Endothelial cell of umbilical vein (primary cell): ENCODE measurements around the gene FER. TPM values are rescaled to one million over a fixed set of nuclear protein-coding genes. Genes with fewer than 3 reads are reported as not detected.

Experiments
- BruUV-seq: library from RNA; stranded (reverse); fragments of 400-500 nt; replicated peaks from 2 replicates; lab custom pipeline; 2021; lab: Mats Ljungman, UMichigan
- CTCF ChIA-PET: fragments of 300-600, 350-600 bp; sonication (Branson Sonifier 250); formaldehyde crosslinking; loops from one replicate; lab custom pipeline; 2021; ENCODE audit warnings: antibody characterized with exemption, inconsistent platforms; lab: Charles Lee
- POLR2A ChIA-PET: fragments of 300-600, 350-600 bp; sonication (Branson Sonifier 250); formaldehyde crosslinking; loops from one replicate; lab custom pipeline; 2021; ENCODE audit warnings: antibody characterized with exemption, inconsistent platforms; lab: Charles Lee
- DNase-seq: peaks from one replicate; pipeline ENCODE4 v3.0.0-alpha.2; 2011; ENCODE audit warnings: low read depth, low spot score
- FAIRE-seq: peaks from 2 replicates; lab custom pipeline; 2011; peaks lifted over from hg19 to GRCh38; lab: Jason Lieb, UNC
- H2AFZ ChIP-seq: 2 replicates; pipeline ENCODE4 v1.6.0; 2012; ENCODE audit warnings: low read depth, low read length, control low read depth, inconsistent platforms
- H3K27ac ChIP-seq: 2 replicates; pipeline ENCODE4 v1.5.1; 2011; ENCODE audit warnings: low read depth, mild to moderate bottlenecking, control low read depth, low read length, moderate library complexity; ENCODE audit not compliant: insufficient read depth
- H3K27me3 ChIP-seq, 2 experiments: 2 replicates each; pipeline versions ENCODE4 v1.6.0 to v1.6.1; 2011; ENCODE audit warnings: low read length in 2 of 2, mixed read lengths in 1 of 2; ENCODE audit not compliant: control insufficient read depth in 2 of 2, insufficient read depth in 2 of 2
- H3K36me3 ChIP-seq, 2 experiments: 2 replicates in 1 of 2; 3 replicates in 1 of 2; pipeline ENCODE4 v1.5.1; 2011; ENCODE audit warnings: low read length in 2 of 2, mild to moderate bottlenecking in 1 of 2, moderate library complexity in 1 of 2; ENCODE audit not compliant: control insufficient read depth in 2 of 2, insufficient read depth in 2 of 2; ENCODE audit errors: extremely low read depth in 1 of 2
- H3K4me1 ChIP-seq: 3 replicates; pipeline ENCODE4 v1.5.1; 2011; ENCODE audit warnings: mild to moderate bottlenecking, low read length; ENCODE audit not compliant: control insufficient read depth, insufficient read depth; ENCODE audit errors: extremely low read depth
- H3K4me2 ChIP-seq: 2 replicates; pipeline ENCODE4 v1.6.1; 2011; ENCODE audit warnings: low read length, control low read depth, mixed read lengths; ENCODE audit not compliant: insufficient read depth
- H3K4me3 ChIP-seq, 3 experiments: fragments of 200-600 bp in 1 of 3; sonication (generic), shearing (Covaris generic) in 1 of 3; replicated peaks in 1 of 3; 2 replicates each; pipeline ENCODE4 v1.5.1; 2011 to 2016; ENCODE audit warnings: control low read depth in 3 of 3, low read length in 3 of 3, mild to moderate bottlenecking in 2 of 3, inconsistent platforms in 1 of 3, low read depth in 1 of 3, moderate library complexity in 1 of 3; ENCODE audit not compliant: insufficient read depth in 1 of 3
- H3K79me2 ChIP-seq: 2 replicates; pipeline ENCODE4 v1.6.0; 2012; ENCODE audit warnings: low read length, inconsistent platforms; ENCODE audit not compliant: control insufficient read depth, insufficient read depth
- H3K9ac ChIP-seq: replicated peaks from 2 replicates; pipeline ENCODE3; 2011; ENCODE audit warnings: low read length, control low read depth; ENCODE audit not compliant: insufficient read depth; ENCODE audit errors: extremely low read depth
- H3K9me1 ChIP-seq: replicated peaks from 3 replicates; pipeline ENCODE4 v1.6.0; 2011; ENCODE audit warnings: mild to moderate bottlenecking, low read length; ENCODE audit not compliant: control insufficient read depth, insufficient read depth; ENCODE audit errors: extremely low read depth
- H3K9me3 ChIP-seq: replicated peaks from 2 replicates; pipeline ENCODE4 v1.5.1; 2012; ENCODE audit warnings: low read length, inconsistent platforms; ENCODE audit not compliant: control insufficient read depth, insufficient read depth
- H4K20me1 ChIP-seq: replicated peaks from 2 replicates; pipeline ENCODE3; 2011; ENCODE audit warnings: mild to moderate bottlenecking, low read length; ENCODE audit not compliant: control insufficient read depth, insufficient read depth; ENCODE audit errors: extremely low read depth
- CTCF ChIP-seq, 2 donors: IDR thresholded peaks; 1 replicate in 1 of 2; 2 replicates in 1 of 2; pipeline ENCODE4 v1.5.1; 2011; ENCODE audit warnings: low read length in 2 of 2, mild to moderate bottlenecking in 2 of 2, moderate library complexity in 2 of 2, control low read depth in 1 of 2, inconsistent platforms in 1 of 2, low read depth in 1 of 2; ENCODE audit not compliant: insufficient read depth in 1 of 2; ENCODE audit errors: extremely low read depth in 1 of 2
- EZH2 ChIP-seq: IDR thresholded peaks from 2 replicates; pipeline ENCODE4 v1.6.1; 2012; ENCODE audit warnings: borderline replicate concordance, low read depth, mild to moderate bottlenecking, moderate library complexity, low read length, inconsistent platforms; ENCODE audit not compliant: severe bottlenecking
- FOS ChIP-seq: IDR thresholded peaks from 2 replicates; pipeline ENCODE4 v1.6.1; 2011; ENCODE audit warnings: mild to moderate bottlenecking, low read length, moderate library complexity, borderline replicate concordance; ENCODE audit not compliant: insufficient read depth
- GATA2 ChIP-seq: IDR thresholded peaks from 2 replicates; pipeline ENCODE4 v1.7.0; 2011; ENCODE audit warnings: low read depth, mild to moderate bottlenecking, moderate library complexity, mixed read lengths, low read length; ENCODE audit not compliant: insufficient read length, insufficient read depth
- JUN ChIP-seq: IDR thresholded peaks from 2 replicates; pipeline ENCODE4 v1.6.1; 2011; ENCODE audit warnings: borderline replicate concordance, low read depth; ENCODE audit not compliant: insufficient read length, insufficient read depth
- MAX ChIP-seq: IDR thresholded peaks from 2 replicates; pipeline ENCODE4 v1.6.1; 2011; ENCODE audit not compliant: insufficient read depth, insufficient read length
- MYC ChIP-seq: IDR thresholded peaks from one replicate; pipeline ENCODE4 v1.6.1; 2011; ENCODE audit warnings: mild to moderate bottlenecking, low read depth, low read length
- POLR2A ChIP-seq: IDR thresholded peaks from 2 replicates; pipeline ENCODE4 v1.6.1; 2012; ENCODE audit warnings: low read depth, mild to moderate bottlenecking, control low read depth, low read length
- POLR2AphosphoS5 ChIP-seq: IDR thresholded peaks from 2 replicates; pipeline ENCODE4 v1.6.1; 2012; ENCODE audit warnings: low read depth, mild to moderate bottlenecking, control low read depth, low read length, moderate library complexity; ENCODE audit not compliant: insufficient read depth
- dilution Hi-C: fragments of 300-500 bp; cut with MboI; formaldehyde crosslinking; loops from one replicate; pipeline ENCODE4 v1.15.0; 2019; ENCODE audit warnings: low sequenced_read_pairs; ENCODE audit not compliant: extremely low pct_ligation_motif_present
- intact Hi-C: fragments of 100-400 bp; cut with micrococcal nuclease; formaldehyde crosslinking; loops from one replicate; pipeline ENCODE4 v1.10.0; 2022
- polyA plus RNA-seq, 4 experiments: library from polyadenylated mRNA; depleted of rRNA in 3 of 4; stranded (reverse) in 3 of 4; unstranded in 1 of 4; fragments of >200 nt; gene quantifications; 2 replicates each; pipeline versions ENCODE4 v1.2.1 to v1.2.3, GENCODE V29; 2011 to 2012; ENCODE audit warnings: missing spikeins in 1 of 4
- total RNA-seq: library from RNA; stranded (reverse); gene quantifications from 2 replicates; pipeline ENCODE4 v1.2.3, GENCODE V29; 2021

Gene FER
- total and polyA plus RNA-seq, 2 donors (not counting 3 experiments of a cell fraction or from before 2014, with no cell fraction given): 2.3 to 27.5 TPM

- H3K27me3 ChIP-seq: no peaks in the 10 kb centered on the region
- H3K4me1 ChIP-seq: peaks cover 21% of the 10 kb centered on the region
- no peak overlapping the region for H2AFZ ChIP-seq
- no peaks in the 10 kb centered on the region for H3K79me2 ChIP-seq
- no peak overlapping the region for H3K4me2 ChIP-seq
- H3K36me3 ChIP-seq: no peaks in the 10 kb centered on the region
- BruUV-seq: no TSS peak
- intact Hi-C loops: loop anchor here (10.0 kb wide), 1 partner anchor 593 kb away; no protein-coding TSS in a partner anchor
- H4K20me1 ChIP-seq: no peaks in the 10 kb centered on the region
- DNase-seq (no peak), FAIRE-seq (no peak)
- no peaks in the 10 kb centered on the region for H3K9me3 ChIP-seq
- H3K9me1 ChIP-seq: no peaks in the 10 kb centered on the region
- no peak overlapping the region for H3K9ac ChIP-seq
- dilution Hi-C loops: no loop called here
- ChIA-PET CTCF (no interaction called here), POLR2A (no interaction called here)
- no peak overlapping the region for H3K4me3 ChIP-seq
- no peak overlapping the region for H3K27ac ChIP-seq
- TF ChIP-seq JUN: no peak
- no peak for TF ChIP-seq MAX
- TF ChIP-seq GATA2: no peak
- TF ChIP-seq CTCF (IDR thresholded peaks at IDR 0.05; ENCODE audit: extremely low read depth in 1 of 2, insufficient read depth in 1 of 2, low read depth in 1 of 2, low read length in 2 of 2): no peak
- no peak for TF ChIP-seq POLR2A
- TF ChIP-seq POLR2AphosphoS5: no peak
- no peak for TF ChIP-seq FOS
- TF ChIP-seq MYC: no peak
- no peak for TF ChIP-seq EZH2
Observed at GRCh38 chr5:109102096-109102690, 354.5 kb downstream of the FER start.
